Fibroblast of lung (primary cell): Measurements from ENCODE around the gene SPECC1L.

Experiments used
- CTCF ChIP-seq, 2 donors: IDR thresholded peaks in 1 of 2; conservative IDR thresholded peaks in 1 of 2; 1 replicate in 1 of 2; 2 replicates in 1 of 2; pipeline ENCODE4 v1.5.1; 2011 to 2012; ENCODE audit warnings: low read length in 2 of 2, control low read depth in 1 of 2, inconsistent platforms in 1 of 2, low read depth in 1 of 2, mild to moderate bottlenecking in 1 of 2
- EZH2 ChIP-seq: IDR thresholded peaks from 2 replicates; pipeline ENCODE4 v1.5.1; 2012; ENCODE audit warnings: low read length, control low read depth, mild to moderate bottlenecking; ENCODE audit errors: missing control alignments

DNA sequence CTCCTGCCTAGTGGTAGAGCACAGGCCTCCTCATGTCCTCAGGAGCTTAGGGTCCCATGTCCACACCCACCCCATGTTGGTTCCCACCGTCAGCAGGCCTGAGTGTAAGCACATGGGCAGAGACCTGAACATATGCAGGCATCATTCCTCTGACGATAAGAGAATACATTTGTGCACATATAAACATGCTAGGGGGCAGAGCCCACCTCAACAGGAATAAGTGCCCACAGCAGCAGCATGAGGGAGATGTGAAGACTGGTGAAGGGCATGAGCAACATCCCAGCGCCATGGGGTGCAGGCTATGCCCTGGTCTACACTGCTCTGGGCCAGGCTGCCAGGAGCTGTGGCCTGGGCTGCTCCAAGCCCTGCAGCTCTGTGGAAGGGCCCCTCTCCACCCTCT, 173.6 kb downstream of the SPECC1L start:
- no peak for TF ChIP-seq CTCF (conservative IDR thresholded peaks at IDR 0.05 in 1 of 2, IDR thresholded peaks at IDR 0.05 in 1 of 2; ENCODE audit: low read depth in 1 of 2, low read length in 2 of 2)
- no peak for TF ChIP-seq EZH2
